ENCODE results near the gene LDLR. TPM values are rescaled to one million over a fixed set of nuclear protein-coding genes. Genes with fewer than 3 reads are reported as not detected.

LDLR gene
- polyA plus RNA-seq, 3 donors: 23.2 to 28.9 (median 25.1) TPM

Other genes starting within 250 kb of the LDLR start
- 1 to 10 TPM; 1.3 to 2.5 (median 2.0) TPM for gene C19orf38, start 241.0 kb upstream of the LDLR start, polyA plus RNA-seq (ENCODE audit: insufficient read length in 3 of 3)
- gene CARM1, start 217.9 kb upstream of the LDLR start, polyA plus RNA-seq (ENCODE audit: insufficient read length in 3 of 3): 10 to 100 TPM; 40.8 to 56.5 (median 46.2) TPM
- 10 to 100 TPM; 30.8 to 50.2 (median 45.0) TPM for gene YIPF2, start 160.8 kb upstream of the LDLR start, polyA plus RNA-seq (ENCODE audit: insufficient read length in 3 of 3)
- 10 to 100 TPM; 26.9 to 31.0 (median 28.3) TPM for gene TIMM29, start 160.7 kb upstream of the LDLR start, polyA plus RNA-seq (ENCODE audit: insufficient read length in 3 of 3)
- 100 to 1,000 TPM; 163 to 177 (median 165) TPM for gene SMARCA4, start 128.4 kb upstream of the LDLR start, polyA plus RNA-seq (ENCODE audit: insufficient read length in 3 of 3)
- gene SPC24, start 66.3 kb downstream of the LDLR start, polyA plus RNA-seq (ENCODE audit: insufficient read length in 3 of 3): 10 to 100 TPM; 18.4 to 21.8 (median 19.7) TPM
- gene KANK2, start 108.1 kb downstream of the LDLR start, polyA plus RNA-seq (ENCODE audit: insufficient read length in 3 of 3): 100 to 1,000 TPM; 115 to 130 (median 116) TPM
- under 1 TPM; 0.34 to 0.68 (median 0.41) TPM for gene ANGPTL8, start 150.2 kb downstream of the LDLR start, polyA plus RNA-seq (ENCODE audit: insufficient read length in 3 of 3)
- gene DOCK6, start 173.1 kb downstream of the LDLR start, polyA plus RNA-seq (ENCODE audit: insufficient read length in 3 of 3): 10 to 100 TPM; 36.4 to 66.4 (median 52.8) TPM
- not detected for gene TSPAN16, start 206.7 kb downstream of the LDLR start, polyA plus RNA-seq (ENCODE audit: insufficient read length in 3 of 3)

Measured in renal cortex interstitium (tissue), 3 donors.